ENCODE data around the gene NELFB.

The NELFB gene

DNA sequence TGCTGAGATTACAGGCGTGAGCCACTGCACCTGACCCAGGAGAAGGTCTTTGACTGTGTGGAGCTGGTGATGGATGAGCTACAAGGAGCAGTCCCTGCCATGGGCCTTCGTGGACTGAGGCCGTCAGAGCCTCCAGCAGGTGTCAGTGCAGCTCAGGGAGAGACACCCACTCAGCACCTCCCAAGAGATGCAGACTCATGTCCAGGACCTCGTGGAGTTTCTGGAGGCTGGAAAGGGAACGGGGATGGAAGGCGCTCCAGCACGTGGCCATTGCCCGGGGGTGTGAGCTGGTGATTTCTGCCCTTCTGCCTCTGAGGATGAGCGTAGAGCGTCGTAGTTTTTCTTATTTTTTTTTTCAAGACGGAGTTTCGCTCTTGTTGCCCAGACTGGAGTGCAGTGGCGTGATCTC, 31.9 kb downstream of the NELFB start:
- no peak for DNase-seq
- intact Hi-C loops (cut with DNase I; ENCODE audit: low total_unique reads): no loop called here
- H3K9me3 ChIP-seq: no peaks in the 10 kb centered on the region
- H3K4me1 ChIP-seq: no peaks in the 10 kb centered on the region
- TF ChIP-seq CTCF (IDR thresholded peaks at IDR 0.05): peak; percentile 16 to 17
- H3K4me3 ChIP-seq: no peak overlapping the region
- no peaks in the 10 kb centered on the region for H3K36me3 ChIP-seq
- H3K27ac ChIP-seq: no peak overlapping the region
- H3K27me3 ChIP-seq: peaks cover 0 to 16% of the 10 kb centered on the region in 2 donors

GRCh38 chr9:137293094-137293481, 38.0 kb downstream of the NELFB start:
- H3K36me3 ChIP-seq: no peaks in the 10 kb centered on the region
- H3K4me3 ChIP-seq: no peak overlapping the region
- DNase-seq: no peak
- H3K4me1 ChIP-seq: peaks cover 0 to 27% (median 21%) of the 10 kb centered on the region in 4 donors
- intact Hi-C loops (cut with DNase I; ENCODE audit: low total_unique reads): no loop called here
- H3K27ac ChIP-seq: no peak overlapping the region
- H3K9me3 ChIP-seq: peaks cover 0 to 6% (median 0%) of the 10 kb centered on the region in 3 donors
- no peak for TF ChIP-seq CTCF (IDR thresholded peaks at IDR 0.05)
- H3K27me3 ChIP-seq: peaks cover 0 to 60% of the 10 kb centered on the region in 2 donors

GRCh38 chr9:137293482-137294090, 38.5 kb downstream of the NELFB start:
- DNase-seq: no peak
- no peak overlapping the region for H3K27ac ChIP-seq
- peaks cover 0 to 31% (median 21%) of the 10 kb centered on the region in 4 donors for H3K4me1 ChIP-seq
- no peak for TF ChIP-seq CTCF (IDR thresholded peaks at IDR 0.05)
- no peak overlapping the region for H3K4me3 ChIP-seq
- H3K27me3 ChIP-seq: peaks cover 0 to 65% of the 10 kb centered on the region in 2 donors
- peaks cover 0 to 6% (median 0%) of the 10 kb centered on the region in 3 donors for H3K9me3 ChIP-seq
- intact Hi-C loops (cut with DNase I; ENCODE audit: low total_unique reads): no loop called here
- H3K36me3 ChIP-seq: no peaks in the 10 kb centered on the region

GRCh38 chr9:137294091-137294680, 39.1 kb downstream of the NELFB start:
- Histone ChIP-seq H3K27ac (no peak overlapping the region), H3K9me3 (peaks cover 0 to 6% (median 0%) of the 10 kb centered on the region in 3 donors), H3K4me1 (peaks cover 0 to 37% (median 24%) of the 10 kb centered on the region in 4 donors), H3K4me3 (no peak overlapping the region), H3K36me3 (no peaks in the 10 kb centered on the region), H3K27me3 (peaks cover 5 to 71% of the 10 kb centered on the region in 2 donors)
- intact Hi-C loops (cut with DNase I; ENCODE audit: low total_unique reads): no loop called here
- DNase-seq: no peak
- TF ChIP-seq CTCF (IDR thresholded peaks at IDR 0.05): no peak

- Histone ChIP-seq H3K36me3 (no peaks in the 10 kb centered on the region), H3K4me3 (peak overlapping the region; percentile 12 to 44), H3K27me3 (peaks cover 6 to 77% of the 10 kb centered on the region in 2 donors), H3K27ac (no peak overlapping the region), H3K9me3 (peaks cover 0 to 6% (median 0%) of the 10 kb centered on the region in 3 donors), H3K4me1 (peaks cover 0 to 40% (median 25%) of the 10 kb centered on the region in 4 donors)
- intact Hi-C loops (cut with DNase I; ENCODE audit: low total_unique reads): no loop called here
- no peak for TF ChIP-seq CTCF (IDR thresholded peaks at IDR 0.05)
- DNase-seq: no peak
These were observed 39.6 kb downstream of the NELFB start for GRCh38 chr9:137294681-137295237.
